Activated CD4-positive, CD25-positive, alpha-beta regulatory T cell (primary cell): ENCODE measurements around the gene TMEM116.
"Not testable (repeated sequence)": the region's sequence is repeated elsewhere in the genome, so short reads cannot be mapped to it uniquely, and the experiment has no call there.

ENCODE experiments used
- DNase-seq, 4 experiments: peaks; one replicate each; lab custom pipeline; 2025; lab: John Stamatoyannopoulos, UW

Gene TMEM116

DNA sequence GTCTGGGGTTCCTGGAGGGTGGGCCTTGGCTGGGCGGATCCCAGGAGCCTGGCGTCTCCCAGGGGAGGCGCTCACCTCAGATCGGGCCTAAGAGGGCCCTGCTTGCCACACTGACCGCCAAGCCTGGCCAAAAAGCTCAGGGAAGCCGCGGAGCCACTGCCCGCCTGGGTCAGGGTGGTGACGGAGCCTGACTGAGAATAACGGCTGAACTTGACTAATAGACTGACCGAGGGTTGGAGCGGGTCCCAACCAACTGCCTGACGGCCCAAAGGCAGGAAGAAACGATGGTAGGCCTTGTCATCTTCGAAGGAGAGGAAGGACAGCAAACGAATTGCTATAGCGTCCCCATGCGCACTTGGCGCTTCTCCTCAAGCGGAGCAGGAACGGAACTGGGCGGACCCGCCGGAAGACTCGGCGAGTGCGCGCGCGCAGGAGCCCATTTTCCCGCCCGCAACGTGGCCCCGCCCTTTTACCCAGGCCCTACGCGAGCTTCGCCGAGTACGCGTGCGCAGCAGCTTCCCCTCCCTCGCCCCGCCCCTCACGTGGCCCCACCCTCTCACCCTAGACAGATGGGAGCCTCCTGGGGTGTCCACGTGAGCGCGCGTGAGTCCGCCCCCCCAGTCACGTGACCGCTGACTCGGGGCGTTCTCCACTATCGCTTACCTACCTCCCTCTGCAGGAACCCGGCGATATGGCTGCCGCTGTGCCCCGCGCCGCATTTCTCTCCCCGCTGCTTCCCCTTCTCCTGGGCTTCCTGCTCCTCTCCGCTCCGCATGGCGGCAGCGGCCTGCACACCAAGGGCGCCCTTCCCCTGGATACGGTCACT is at the start of gene TMEM116, which contains the start of gene ERP29:
TSS of gene TMEM116 (minus strand) at position 391 of the 826 bp plus-strand sequence. CDS start 7,895 bp downstream, outside the sequence.
TSS of gene ERP29 (plus strand) at position 652 of the 826 bp plus-strand sequence. CDS start at position 692, 40 bp downstream.
- DNase-seq = peak; percentile 99 to 100 (median 100)

DNA sequence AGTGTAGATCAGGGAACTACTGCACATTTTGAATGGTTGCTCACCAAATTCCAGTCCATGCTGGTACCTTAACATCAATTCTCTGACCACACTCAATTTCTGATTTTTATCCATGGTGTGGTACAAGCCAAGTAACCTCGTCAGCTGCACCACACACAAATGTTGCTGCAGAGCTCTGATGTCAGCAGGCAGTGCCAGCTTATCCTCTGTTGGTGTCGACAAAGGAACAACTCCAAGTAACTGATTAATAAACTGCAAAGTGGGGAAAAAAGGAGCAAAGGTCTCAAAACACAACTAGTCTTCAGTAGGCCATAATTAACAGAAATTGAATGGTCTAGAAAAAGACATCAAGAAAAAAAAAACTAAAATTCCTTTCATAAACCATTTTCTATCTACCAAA is 48.2 kb upstream of the TMEM116 start:
- no peak for DNase-seq

DNA sequence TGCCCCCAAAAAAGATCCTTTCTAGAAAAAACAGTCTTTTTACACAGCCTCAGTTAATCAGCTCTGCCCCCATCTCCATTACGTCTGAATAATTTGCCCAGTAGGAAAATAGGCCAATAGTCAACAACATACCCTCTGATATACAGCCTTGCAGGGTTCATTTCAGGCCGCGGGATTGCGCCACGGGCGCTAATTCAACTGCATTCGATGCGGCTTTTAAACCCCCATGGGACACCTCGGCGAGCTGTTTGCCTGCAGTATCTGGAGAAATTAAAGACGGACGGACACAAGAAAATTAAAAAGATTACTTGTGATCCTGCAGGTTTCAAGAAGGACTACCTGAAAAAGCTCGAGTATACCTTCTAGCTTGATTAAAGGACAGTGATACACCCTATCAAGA is 36.4 kb upstream of the TMEM116 start:
- no peak for DNase-seq

DNA sequence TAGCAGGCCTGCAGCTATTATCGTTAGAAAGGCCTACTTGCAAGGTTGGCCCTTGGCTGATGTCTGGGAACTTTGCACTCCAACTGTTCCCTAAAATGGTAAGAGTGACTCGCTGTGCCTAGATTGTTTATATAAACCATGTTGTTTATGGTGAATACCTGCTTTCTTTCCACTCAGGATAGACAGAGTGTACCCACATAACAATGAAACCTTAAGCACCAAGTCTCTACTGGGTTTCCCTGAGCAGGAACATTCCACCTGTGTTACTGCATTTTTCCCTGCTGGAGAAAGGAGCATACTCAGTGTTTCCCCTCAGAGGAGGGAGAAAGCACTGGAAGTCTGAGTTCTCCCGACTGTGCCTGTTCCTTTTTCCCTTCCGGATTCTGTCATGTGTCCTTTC is 33.0 kb upstream of the TMEM116 start:
- no peak for DNase-seq

DNA sequence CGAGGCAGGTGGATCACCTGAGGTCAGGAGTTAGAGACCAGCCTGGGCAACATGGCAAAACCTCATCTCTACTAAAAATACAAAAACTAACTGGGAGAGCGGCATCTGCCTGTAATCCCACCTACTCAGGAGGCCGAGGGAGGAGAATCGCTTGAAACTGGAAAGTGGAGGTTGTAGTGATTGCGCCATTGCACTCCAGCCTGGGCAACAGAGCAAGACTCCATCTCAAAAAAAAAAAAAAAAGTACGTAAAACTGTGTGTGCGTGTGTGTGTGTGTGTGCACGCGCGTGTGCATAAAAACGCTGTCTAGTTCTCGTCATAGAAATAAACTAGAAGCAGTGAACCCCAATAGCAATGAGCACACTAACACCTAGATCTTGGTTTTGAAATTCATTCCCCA is 23.6 kb upstream of the TMEM116 start:
- DNase-seq = not testable (repeated sequence)

DNA sequence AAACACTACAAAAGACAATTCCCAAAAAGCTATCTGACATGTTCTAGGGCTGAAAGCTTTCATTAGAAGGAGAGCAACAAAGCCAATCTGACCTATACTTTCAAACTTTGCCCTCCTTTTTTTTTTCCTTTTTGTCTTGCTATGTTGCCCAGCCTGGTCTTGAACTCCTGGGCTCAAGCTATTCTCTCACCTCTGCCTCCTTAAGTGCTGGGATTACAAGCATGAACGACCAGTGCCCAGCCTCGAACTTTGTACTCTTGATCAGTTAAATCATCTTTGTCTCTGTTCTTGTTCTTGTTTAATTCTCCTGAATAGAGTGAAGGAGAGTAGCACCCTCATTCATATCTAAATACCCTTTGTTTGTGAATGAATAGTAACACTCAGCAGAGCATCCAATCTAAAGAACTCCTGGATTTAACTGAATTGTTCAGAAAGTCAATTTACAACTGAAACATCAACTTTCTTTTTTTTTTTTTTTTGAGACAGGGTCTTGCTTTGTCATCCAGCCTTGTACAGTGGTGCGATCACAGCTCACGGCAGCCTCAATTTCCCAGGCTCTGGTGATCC is 22.3 kb upstream of the TMEM116 start:
- DNase-seq = no peak

DNA sequence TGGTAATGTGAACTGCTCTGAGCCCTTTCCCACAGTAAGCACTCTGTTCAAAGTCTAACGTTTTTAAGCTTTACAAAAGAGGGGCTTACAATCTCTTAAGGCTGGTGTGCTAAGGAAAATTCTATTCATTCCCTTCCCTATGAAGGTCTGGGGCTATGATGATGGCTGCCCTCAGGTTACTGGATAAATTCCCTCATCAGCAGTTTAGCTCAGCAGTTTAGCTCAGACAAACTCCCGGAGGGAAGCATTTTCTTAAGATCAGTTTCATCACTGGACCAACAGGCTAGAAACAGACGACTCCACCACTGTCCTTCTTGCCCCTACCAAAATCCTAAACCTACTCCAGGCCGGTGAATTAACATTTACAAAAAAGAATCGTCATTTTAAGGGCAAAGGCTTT is 19.3 kb upstream of the TMEM116 start:
- no peak for DNase-seq

DNA sequence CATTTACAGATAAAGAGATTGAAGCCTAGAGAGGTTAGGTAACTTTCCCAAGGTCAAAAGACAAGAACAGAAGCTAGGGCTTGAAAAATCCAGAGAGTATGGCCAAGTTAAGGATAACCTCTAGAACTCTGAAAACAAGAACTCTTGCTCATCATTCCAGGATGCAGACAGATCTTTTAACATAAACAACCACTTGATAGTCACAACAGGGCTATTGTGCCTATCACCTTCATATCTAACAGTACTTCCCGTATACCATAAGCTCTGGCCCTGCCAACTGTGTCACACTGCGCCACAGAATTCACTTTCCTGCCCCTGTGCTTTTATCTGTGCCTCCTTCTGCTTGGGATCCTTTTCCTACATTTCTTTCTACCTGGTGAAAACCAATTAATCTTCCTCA is 18.5 kb upstream of the TMEM116 start:
- DNase-seq = no peak

DNA sequence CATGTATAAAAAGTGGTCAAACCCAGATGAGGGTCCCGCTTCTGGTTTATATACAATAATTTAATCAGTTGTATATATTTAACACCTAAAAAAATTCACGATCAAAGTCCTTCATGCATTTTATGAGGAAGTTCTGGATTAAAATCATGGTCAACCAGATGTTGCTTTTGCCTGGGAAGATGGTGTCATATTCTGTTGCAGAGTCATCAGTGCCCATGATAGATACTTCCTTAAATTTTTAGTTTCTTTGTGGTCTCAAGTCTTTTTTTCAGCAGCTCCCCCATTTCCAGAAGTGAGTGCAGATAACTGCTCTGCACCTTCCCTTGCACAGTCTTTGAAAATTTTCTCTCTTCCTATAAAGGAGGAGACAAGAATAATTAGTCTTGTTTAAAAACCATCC is 16.3 kb upstream of the TMEM116 start:
- DNase-seq = no peak

DNA sequence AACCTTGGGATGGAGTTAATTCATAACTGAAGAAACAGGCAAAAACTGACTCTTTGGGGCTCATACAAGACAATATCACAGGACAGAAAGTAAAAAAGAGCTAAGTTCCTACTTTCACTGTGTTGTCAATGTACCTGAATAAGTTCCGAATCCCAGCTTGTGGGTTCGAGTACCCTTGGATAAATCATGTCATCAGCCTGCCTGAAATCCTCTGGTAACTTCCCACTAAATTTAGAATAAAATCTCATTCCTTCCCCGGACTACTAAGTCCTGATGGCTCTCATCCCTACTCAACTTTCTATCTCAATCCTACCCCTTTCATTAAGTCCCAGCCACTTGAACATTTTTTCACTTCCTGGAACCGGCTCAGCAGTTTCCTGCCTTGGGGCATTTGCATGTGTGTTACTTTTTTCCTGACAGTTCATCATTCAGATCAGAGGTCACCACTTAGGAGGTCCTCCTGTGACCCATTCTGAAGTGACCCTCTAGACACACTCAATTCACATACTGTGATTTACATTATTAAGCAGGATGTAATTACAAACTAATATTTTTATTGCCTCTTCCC is 12.9 kb upstream of the TMEM116 start:
- no peak for DNase-seq

DNA sequence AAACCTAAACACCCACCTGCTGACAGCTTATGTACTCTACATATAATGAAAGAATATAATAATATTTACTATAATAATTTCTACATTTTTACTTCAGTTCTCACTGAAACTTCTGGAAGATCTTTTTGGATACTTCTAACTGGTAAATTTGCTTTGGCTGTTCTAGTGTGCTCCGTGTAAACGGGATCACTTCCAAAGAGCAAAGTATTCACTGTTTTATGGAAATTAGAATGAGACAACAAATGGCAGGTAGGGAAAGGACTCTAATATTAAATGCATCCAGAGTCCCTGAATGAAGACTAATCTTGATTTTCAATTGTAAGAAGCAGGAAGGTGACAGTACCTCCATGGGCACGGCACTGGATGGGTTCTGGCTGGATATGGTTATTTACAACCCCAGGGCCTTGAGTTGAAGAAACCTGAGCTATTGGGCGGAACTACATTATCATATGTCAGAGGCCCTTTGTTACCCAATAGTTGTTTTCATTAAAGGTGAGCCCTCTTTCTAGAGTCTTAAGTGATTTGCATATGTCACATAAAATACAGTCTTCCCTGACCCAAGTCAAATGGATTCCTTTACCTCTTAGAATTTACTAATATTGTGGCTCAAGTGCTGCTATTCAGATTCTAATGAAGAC is 10.9 kb upstream of the TMEM116 start:
- DNase-seq = no peak

DNA sequence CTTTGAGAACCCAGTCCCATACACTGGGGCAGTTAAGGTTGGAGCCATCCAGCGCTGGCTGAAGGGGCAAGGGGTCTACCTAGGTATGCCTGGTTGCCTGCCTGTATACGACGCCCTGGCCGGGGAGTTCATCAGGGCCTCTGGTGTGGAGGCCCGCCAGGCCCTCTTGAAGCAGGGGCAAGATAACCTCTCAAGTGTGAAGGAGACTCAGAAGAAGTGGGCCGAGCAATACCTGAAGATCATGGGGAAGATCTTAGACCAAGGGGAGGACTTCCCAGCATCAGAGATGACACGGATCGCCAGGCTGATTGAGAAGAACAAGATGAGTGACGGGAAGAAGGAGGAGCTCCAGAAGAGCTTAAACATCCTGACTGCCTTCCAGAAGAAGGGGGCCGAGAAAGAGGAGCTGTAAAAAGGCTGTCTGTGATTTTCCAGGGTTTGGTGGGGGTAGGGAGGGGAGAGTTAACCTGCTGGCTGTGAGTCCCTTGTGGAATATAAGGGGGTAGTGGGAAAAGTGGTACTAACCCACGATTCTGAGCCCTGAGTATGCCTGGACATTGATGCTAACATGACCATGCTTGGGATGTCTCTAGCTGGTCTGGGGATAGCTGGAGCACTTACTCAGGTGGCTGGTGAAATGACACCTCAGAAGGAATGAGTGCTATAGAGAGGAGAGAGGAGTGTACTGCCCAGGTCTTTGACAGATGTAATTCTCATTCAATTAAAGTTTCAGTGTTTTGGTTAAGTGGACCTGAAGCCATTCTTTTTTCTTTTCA is 9.5 kb upstream of the TMEM116 start:
- no peak for DNase-seq

DNA sequence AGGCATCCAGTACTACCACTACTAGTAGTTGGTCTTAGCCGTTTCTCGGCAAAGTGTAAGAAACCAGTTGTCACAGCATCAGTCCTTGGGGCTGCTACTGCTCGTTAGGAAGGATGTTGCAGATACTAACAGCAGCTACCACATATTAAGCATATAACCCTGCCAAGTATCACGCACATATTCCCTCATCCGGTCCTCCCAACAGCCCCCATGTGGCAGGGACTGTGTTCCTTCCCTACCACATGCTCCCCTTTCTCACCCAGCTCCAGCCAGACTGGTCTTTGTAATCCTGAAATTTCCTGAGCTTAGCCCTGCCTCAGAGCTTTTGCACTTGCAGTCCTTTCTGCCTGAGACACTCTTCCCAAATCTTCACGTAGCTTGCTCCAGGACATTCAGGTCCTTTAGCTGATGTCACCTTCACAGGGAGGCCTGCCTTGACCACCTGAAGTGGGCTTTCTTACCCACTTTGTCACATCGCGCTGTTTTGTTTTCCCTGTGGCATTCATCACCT is 8.0 kb upstream of the TMEM116 start:
- no peak for DNase-seq

DNA sequence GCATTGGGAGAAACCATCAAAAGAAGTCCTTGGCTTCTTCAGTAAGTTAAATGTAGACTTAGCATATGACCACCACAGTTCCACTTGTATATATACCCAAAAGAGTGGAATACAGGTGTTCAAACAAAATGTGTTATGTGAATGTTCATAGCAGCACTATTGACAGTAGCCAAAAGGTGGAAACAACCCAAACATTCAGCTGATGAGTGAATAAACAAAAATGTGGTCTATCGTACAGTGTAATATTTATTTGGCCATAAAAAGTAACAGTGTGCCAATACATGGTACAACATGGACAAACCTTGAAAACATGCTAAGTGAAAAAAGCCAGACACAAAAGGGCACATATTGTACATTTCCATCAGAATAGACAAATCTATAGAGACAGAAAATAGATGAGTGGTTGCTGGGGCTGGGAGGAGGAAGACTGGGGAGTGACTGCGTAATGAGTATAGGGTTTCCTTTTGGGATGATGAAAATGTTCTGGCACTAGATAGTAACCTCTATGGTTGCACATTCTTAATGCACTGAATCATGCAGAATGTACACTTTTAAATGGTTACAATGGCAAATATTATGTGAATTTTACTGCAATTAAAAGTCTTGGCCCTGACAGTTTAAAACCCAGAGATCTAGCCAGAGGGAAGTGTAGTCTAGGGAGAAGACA is 5.7 kb upstream of the TMEM116 start:
- no peak for DNase-seq

DNA sequence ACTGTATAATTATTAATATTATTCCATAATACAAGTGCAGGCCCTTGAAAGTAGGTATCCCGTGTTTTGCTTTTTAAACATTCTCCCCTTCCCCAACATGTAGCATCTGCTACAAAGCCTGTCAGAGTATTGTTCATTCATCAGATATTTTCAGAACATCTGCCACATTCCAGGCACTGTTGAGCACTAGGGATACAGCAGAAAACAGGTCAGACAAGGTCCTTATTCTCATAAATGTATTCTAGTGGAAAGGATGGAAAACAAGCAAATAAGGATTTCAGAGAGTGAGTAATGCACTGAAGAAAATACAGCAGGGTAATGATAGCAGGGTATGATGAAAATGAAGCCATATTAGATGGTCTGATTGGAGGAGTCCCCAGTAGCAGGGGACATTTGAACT is 4.1 kb upstream of the TMEM116 start:
- no peak for DNase-seq

DNA sequence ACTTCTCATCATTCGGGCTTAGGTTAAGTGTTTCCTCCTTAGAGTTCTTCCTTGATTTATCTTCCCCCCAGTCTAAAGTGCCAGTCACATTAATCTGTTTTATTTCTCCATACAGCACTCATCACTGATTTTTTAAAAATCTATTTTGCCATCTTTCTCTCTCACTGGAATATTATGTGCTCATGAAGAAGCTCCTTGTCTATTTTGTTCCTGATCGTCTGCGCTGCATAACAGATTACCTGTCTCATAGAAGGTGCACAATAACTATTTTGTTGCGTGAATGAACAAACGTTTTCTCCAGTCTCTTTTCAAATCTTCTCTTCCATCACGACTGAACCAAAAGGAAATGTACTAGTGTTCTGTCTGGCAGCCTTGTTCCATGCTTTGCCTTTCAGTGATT is 3.0 kb upstream of the TMEM116 start:
- DNase-seq = no peak

DNA sequence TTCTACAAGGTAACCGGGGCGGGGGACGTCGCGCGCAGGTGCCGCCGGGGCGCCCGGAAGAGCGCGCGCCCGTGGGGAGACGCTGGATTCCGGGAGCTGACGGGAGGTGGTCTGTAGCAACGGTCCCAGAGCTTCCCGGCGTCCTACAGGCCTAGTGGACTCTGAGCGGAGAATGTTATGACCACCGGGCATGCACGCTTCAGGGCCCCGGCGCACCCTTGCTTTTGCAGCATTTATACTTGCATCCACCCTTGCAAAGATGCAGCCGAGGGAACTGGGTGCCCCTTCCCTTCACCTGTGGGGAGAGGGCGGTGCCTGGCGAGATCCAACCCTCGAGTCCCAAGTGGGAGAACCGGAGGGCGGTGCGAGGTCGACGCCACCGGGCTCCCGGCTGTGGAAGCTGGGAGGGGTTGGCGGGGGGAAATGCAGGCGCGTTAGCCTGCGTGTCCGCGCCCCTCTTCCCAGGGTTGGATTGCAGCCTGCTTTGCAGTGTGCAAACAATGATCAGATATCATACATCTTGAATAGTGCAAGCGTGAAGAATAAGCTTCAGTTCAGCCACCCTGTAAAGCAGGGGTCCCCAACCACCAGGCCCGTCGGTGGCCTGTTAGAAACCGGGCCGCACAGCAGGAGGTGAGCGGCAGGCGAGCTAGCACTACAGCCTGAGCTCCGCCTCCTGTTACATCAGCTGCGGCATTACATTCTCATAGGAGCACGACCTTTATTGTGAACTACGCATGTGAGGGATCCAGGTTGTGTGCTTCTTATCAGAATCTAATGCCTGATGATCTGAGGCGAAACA is 837 bp upstream of the TMEM116 start:
- peak in 3 of 4 experiments; percentile 35 to 56 (median 47) for DNase-seq

DNA sequence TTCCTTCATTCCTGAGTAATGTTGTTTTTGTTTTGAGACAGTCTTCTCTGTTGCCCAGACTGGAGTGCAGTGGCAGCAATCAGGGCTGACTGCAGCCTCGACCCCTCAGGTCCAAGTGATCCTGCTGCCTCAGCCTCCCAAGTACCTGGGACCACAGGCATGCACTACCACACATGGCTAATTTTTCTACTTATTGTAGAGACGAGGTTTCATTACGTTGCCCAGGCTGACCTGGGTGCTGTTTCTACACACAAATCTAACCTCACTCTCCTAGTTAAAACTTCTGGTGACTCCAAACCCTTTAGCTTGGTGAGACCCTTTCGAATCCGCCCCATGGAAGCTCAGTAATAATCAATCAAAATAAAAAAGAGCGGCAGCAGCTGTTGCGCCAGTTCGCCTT is 1.3 kb downstream of the TMEM116 start:
- no peak for DNase-seq

DNA sequence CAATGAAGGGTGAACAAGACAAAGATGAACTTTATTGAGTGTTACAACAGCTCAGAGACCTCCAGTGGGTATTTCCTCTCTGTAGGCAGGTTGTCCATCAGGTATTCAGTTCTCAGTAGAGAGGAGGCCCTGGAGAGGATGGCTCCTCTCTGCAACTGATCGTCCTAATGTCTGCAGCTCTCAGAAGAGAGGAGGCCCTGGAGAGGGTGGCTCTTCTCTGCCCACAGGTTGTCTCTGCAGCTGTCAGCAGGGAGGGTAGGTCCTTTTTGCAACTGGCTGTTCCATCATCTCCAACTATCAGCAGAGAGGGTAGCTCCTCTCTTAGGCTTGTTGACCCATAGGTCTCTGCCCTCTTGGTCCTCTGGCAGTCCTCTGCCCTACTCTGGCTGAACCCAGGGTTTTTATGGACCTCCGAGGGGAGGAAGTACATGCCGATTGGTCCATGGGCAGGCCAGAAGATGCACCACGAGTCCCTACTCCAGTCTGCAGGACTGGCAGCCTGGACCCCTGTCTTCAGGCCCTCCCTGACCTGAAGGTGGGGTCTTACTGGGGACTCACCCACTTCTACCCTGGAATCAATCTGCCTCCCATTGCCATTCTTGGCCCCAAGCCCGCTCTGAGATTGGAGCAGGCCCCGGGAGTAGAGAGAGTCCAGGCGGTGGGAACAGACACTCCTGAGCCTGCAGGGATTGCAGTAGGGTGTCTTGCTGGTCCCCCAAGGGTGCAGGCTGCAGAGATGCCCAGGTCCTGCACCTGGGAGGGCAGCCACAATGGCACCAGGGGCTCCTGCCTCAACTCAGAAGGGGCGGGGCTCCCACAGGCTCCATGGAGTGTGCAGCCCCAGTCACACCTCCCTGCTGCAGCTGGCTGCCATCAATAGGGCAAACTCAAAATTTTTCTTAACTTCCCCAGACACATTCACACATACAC is 2.3 kb downstream of the TMEM116 start:
- DNase-seq = no peak
